Measurements from ENCODE around the gene ITGB4.

The ITGB4 gene

GRCh38 chr17:75724016-75725003 lies 3.1 kb downstream of the ITGB4 start:
- H3K4me1 ChIP-seq (ENCODE audit: control insufficient read depth, low read depth, low read length), result no peaks in the 10 kb centered on the region
- no peaks in the 10 kb centered on the region for H3K9me3 ChIP-seq (ENCODE audit: control insufficient read depth, low read depth, low read length)
- H3K9ac ChIP-seq (ENCODE audit: low read length), result no peak overlapping the region
- H3K36me3 ChIP-seq (ENCODE audit: control insufficient read depth, low read depth, low read length), result no peaks in the 10 kb centered on the region
- no peak overlapping the region for H3K4me3 ChIP-seq (ENCODE audit: low read length)
- peaks cover 31% of the 10 kb centered on the region for H3K27me3 ChIP-seq (ENCODE audit: control insufficient read depth, insufficient read depth, low read length)
- no peak overlapping the region for H3K27ac ChIP-seq (ENCODE audit: low read length)

- Histone ChIP-seq H3K9ac (ENCODE audit: low read length) (no peak overlapping the region), H3K27ac (ENCODE audit: low read length) (no peak overlapping the region), H3K36me3 (ENCODE audit: control insufficient read depth, low read depth, low read length) (no peaks in the 10 kb centered on the region), H3K9me3 (ENCODE audit: control insufficient read depth, low read depth, low read length) (no peaks in the 10 kb centered on the region), H3K4me3 (ENCODE audit: low read length) (no peak overlapping the region), H3K27me3 (ENCODE audit: control insufficient read depth, insufficient read depth, low read length) (peaks cover 19% of the 10 kb centered on the region), H3K4me1 (ENCODE audit: control insufficient read depth, low read depth, low read length) (no peaks in the 10 kb centered on the region)
Observed at GRCh38 chr17:75725504-75725903, 4.2 kb downstream of the ITGB4 start.

DNA sequence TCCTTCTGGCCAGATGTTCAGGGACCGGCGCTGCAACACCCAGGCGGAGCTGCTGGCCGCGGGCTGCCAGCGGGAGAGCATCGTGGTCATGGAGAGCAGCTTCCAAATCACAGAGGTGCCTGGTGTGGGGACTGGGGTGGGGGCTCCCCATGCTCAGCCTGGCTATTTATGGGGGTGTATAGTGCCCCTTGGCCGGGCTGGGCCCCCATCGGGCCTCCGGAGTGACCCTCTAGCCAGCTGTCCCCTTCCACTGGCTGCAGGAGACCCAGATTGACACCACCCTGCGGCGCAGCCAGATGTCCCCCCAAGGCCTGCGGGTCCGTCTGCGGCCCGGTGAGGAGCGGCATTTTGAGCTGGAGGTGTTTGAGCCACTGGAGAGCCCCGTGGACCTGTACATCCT lies 6.1 kb downstream of the ITGB4 start:
- H3K27me3 ChIP-seq (ENCODE audit: control insufficient read depth, insufficient read depth, low read length), result peaks cover 3% of the 10 kb centered on the region
- H3K9me3 ChIP-seq (ENCODE audit: control insufficient read depth, low read depth, low read length), result no peaks in the 10 kb centered on the region
- H3K9ac ChIP-seq (ENCODE audit: low read length), result no peak overlapping the region
- H3K4me1 ChIP-seq (ENCODE audit: control insufficient read depth, low read depth, low read length), result no peaks in the 10 kb centered on the region
- H3K4me3 ChIP-seq (ENCODE audit: low read length), result no peak overlapping the region
- no peak overlapping the region for H3K27ac ChIP-seq (ENCODE audit: low read length)
- H3K36me3 ChIP-seq (ENCODE audit: control insufficient read depth, low read depth, low read length), result no peaks in the 10 kb centered on the region

DNA sequence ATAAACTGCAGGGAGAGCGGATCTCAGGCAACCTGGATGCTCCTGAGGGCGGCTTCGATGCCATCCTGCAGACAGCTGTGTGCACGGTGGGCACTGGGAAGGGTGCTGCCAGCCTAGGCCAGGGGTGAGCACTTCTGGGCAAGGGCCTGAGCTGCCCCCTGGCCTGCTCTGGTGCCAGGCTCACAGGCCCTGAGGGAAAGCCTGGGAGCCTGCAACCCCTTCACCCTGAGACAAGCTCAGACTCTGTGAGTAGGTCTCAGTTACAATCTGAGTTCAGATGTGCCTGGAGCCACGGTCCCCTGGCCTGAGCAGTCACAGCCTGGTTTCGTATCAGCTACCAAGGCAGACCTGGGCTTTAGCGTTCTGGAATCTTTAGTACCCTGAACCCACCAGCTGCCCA lies 8.1 kb downstream of the ITGB4 start:
- H3K27me3 ChIP-seq (ENCODE audit: control insufficient read depth, insufficient read depth, low read length), result no peaks in the 10 kb centered on the region
- H3K9me3 ChIP-seq (ENCODE audit: control insufficient read depth, low read depth, low read length), result no peaks in the 10 kb centered on the region
- no peak overlapping the region for H3K9ac ChIP-seq (ENCODE audit: low read length)
- no peak overlapping the region for H3K4me3 ChIP-seq (ENCODE audit: low read length)
- H3K4me1 ChIP-seq (ENCODE audit: control insufficient read depth, low read depth, low read length), result no peaks in the 10 kb centered on the region
- H3K36me3 ChIP-seq (ENCODE audit: control insufficient read depth, low read depth, low read length), result no peaks in the 10 kb centered on the region
- no peak overlapping the region for H3K27ac ChIP-seq (ENCODE audit: low read length)

DNA sequence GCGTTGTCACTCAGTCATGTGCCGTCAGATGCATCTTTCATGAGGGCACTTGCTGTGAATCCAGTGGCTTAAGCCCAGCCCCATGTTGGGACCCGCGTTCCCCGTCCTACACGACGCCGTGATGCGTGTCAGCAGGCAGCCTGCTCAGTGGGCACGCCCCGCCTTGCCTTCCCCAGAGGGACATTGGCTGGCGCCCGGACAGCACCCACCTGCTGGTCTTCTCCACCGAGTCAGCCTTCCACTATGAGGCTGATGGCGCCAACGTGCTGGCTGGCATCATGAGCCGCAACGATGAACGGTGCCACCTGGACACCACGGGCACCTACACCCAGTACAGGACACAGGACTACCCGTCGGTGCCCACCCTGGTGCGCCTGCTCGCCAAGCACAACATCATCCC lies 8.8 kb downstream of the ITGB4 start:
- Histone ChIP-seq H3K27me3 (ENCODE audit: control insufficient read depth, insufficient read depth, low read length) (no peaks in the 10 kb centered on the region), H3K27ac (ENCODE audit: low read length) (no peak overlapping the region), H3K9me3 (ENCODE audit: control insufficient read depth, low read depth, low read length) (no peaks in the 10 kb centered on the region), H3K36me3 (ENCODE audit: control insufficient read depth, low read depth, low read length) (no peaks in the 10 kb centered on the region), H3K9ac (ENCODE audit: low read length) (no peak overlapping the region), H3K4me1 (ENCODE audit: control insufficient read depth, low read depth, low read length) (no peaks in the 10 kb centered on the region), H3K4me3 (ENCODE audit: low read length) (no peak overlapping the region)

- H3K4me1 ChIP-seq (ENCODE audit: control insufficient read depth, low read depth, low read length), result no peaks in the 10 kb centered on the region
- no peaks in the 10 kb centered on the region for H3K27me3 ChIP-seq (ENCODE audit: control insufficient read depth, insufficient read depth, low read length)
- H3K27ac ChIP-seq (ENCODE audit: low read length), result no peak overlapping the region
- H3K36me3 ChIP-seq (ENCODE audit: control insufficient read depth, low read depth, low read length), result no peaks in the 10 kb centered on the region
- no peaks in the 10 kb centered on the region for H3K9me3 ChIP-seq (ENCODE audit: control insufficient read depth, low read depth, low read length)
- H3K4me3 ChIP-seq (ENCODE audit: low read length), result no peak overlapping the region
- H3K9ac ChIP-seq (ENCODE audit: low read length), result no peak overlapping the region
Observed at GRCh38 chr17:75731086-75731715, 9.9 kb downstream of the ITGB4 start.

- Histone ChIP-seq H3K27me3 (ENCODE audit: control insufficient read depth, insufficient read depth, low read length) (no peaks in the 10 kb centered on the region), H3K9ac (ENCODE audit: low read length) (no peak overlapping the region), H3K9me3 (ENCODE audit: control insufficient read depth, low read depth, low read length) (no peaks in the 10 kb centered on the region), H3K4me3 (ENCODE audit: low read length) (no peak overlapping the region), H3K27ac (ENCODE audit: low read length) (no peak overlapping the region), H3K4me1 (ENCODE audit: control insufficient read depth, low read depth, low read length) (no peaks in the 10 kb centered on the region), H3K36me3 (ENCODE audit: control insufficient read depth, low read depth, low read length) (no peaks in the 10 kb centered on the region)
Observed at GRCh38 chr17:75731716-75732498, 10.6 kb downstream of the ITGB4 start.

- H3K4me1 ChIP-seq (ENCODE audit: control insufficient read depth, low read depth, low read length), result no peaks in the 10 kb centered on the region
- H3K27ac ChIP-seq (ENCODE audit: low read length), result no peak overlapping the region
- no peak overlapping the region for H3K9ac ChIP-seq (ENCODE audit: low read length)
- H3K9me3 ChIP-seq (ENCODE audit: control insufficient read depth, low read depth, low read length), result no peaks in the 10 kb centered on the region
- no peaks in the 10 kb centered on the region for H3K36me3 ChIP-seq (ENCODE audit: control insufficient read depth, low read depth, low read length)
- no peaks in the 10 kb centered on the region for H3K27me3 ChIP-seq (ENCODE audit: control insufficient read depth, insufficient read depth, low read length)
- H3K4me3 ChIP-seq (ENCODE audit: low read length), result no peak overlapping the region
Observed at GRCh38 chr17:75733471-75733870, 12.2 kb downstream of the ITGB4 start.

DNA sequence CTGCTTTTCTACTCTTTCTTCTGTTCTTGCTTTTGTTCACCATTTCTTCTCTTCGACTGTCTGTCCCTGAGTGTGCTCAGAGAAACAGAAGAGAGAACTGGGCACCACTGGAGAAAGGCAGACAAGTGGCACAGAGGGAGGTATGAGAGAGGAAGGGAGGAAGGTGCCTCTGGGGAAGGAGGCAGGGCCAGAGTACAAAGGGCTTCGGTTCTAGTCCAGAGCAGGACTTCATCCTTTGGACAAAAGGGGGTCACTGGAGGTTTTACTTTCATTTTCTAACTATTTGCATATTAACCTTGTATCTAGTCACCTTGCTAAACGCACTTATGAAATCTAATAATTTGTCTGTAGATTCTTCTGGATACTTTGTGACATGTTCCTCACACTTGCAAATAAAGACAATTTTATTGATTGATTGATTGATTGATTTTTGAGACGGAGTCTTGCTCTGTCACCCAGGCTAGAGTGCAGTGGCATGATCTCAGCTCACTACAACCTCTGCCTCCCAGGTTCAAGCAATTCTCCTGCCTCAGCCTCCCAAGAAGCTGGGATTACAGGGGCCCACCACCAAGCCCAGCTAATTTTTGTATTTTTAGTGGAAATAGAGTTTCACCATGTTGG lies 13.5 kb downstream of the ITGB4 start:
- Histone ChIP-seq H3K36me3 (ENCODE audit: control insufficient read depth, low read depth, low read length) (no peaks in the 10 kb centered on the region), H3K27ac (ENCODE audit: low read length) (no peak overlapping the region), H3K9me3 (ENCODE audit: control insufficient read depth, low read depth, low read length) (no peaks in the 10 kb centered on the region), H3K27me3 (ENCODE audit: control insufficient read depth, insufficient read depth, low read length) (no peaks in the 10 kb centered on the region), H3K4me3 (ENCODE audit: low read length) (no peak overlapping the region), H3K9ac (ENCODE audit: low read length) (no peak overlapping the region), H3K4me1 (ENCODE audit: control insufficient read depth, low read depth, low read length) (no peaks in the 10 kb centered on the region)

DNA sequence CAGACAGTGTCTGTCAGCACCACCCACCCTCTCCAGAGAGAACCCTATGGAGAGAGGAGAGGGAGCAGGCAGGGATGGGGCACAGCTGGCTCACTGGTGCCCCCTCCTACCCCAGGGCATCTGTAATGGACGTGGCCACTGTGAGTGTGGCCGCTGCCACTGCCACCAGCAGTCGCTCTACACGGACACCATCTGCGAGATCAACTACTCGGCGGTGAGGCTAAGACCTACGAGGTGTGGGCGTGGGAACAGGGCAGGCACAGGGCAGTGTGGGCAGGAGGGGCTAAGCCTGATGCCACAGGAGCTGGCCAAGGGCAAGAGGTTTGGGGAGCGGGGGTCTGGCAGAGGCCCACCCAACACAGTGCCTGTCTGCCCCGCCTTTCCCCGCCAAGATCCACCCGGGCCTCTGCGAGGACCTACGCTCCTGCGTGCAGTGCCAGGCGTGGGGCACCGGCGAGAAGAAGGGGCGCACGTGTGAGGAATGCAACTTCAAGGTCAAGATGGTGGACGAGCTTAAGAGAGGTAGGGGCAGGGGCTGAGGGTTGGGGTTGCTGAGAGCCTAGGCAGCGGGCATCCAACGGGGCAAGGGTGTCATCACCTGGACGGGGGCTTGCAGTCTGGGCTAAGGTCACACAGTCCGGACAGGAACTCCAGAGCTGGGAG lies 15.0 kb downstream of the ITGB4 start:
- Histone ChIP-seq H3K4me3 (ENCODE audit: low read length) (no peak overlapping the region), H3K36me3 (ENCODE audit: control insufficient read depth, low read depth, low read length) (no peaks in the 10 kb centered on the region), H3K27me3 (ENCODE audit: control insufficient read depth, insufficient read depth, low read length) (no peaks in the 10 kb centered on the region), H3K9me3 (ENCODE audit: control insufficient read depth, low read depth, low read length) (no peaks in the 10 kb centered on the region), H3K27ac (ENCODE audit: low read length) (no peak overlapping the region), H3K9ac (ENCODE audit: low read length) (no peak overlapping the region), H3K4me1 (ENCODE audit: control insufficient read depth, low read depth, low read length) (no peaks in the 10 kb centered on the region)
